Measurements from ENCODE around the gene MGAT5. TPM values are rescaled to one million over a fixed set of nuclear protein-coding genes. Genes with fewer than 3 reads are reported as not detected.

The MGAT5 gene
- total RNA-seq, 1 experiment from 2014 or later: 22.1 TPM

DNA sequence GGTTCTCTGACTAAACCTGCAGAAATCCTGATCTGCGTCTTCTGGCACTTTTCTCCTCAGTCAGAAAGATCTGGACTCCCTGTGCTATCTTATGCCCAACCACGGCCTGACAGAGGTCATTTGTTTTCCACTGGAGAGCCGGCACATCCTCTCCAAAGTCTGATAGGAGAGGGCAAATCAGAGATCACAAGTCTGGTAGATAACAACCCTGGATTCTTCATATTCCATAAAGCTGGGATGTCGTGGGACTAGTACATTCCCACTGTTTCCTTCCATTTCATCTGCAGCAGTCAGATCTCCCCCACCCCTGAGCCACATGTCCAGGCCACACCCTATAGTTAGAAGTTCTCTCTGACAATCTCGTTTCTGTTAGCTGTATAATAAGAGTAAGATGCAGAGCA, 157.0 kb downstream of the MGAT5 start:
- no peak overlapping the region for H3K4me3 Mint-ChIP-seq (ENCODE audit: unreplicated experiment)
- intact Hi-C loops (cut with micrococcal nuclease; ENCODE audit: unreplicated experiment): no loop called here

DNA sequence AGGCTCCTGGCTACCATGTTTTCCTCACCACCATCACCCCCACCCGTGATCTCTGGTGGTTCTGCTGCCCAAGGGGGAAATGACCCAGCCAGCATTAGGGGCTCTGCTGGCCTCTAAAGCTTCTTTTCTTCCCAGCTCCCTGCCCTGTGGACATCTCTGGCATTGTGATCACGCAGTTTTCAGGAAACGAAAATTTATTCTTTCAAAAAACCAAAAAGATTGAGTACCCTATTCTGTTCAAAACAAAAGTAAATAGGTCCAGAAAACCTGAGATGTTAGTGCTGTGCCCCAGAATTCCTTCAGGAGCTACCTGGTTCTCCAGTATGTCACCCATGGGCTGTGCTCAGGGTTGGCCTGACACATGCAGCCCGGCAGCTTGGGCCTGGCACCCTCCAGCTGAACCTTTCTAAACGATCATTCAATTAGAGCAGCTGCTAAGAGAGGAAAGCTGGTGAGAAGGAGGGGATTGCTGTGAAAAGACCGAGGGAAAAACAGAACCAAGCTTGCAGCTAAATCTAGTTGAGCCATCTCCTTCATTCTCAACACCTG, 157.5 kb downstream of the MGAT5 start:
- Mint-ChIP-seq H3K4me3 (ENCODE audit: unreplicated experiment) (no peak overlapping the region), H3K27me3 (ENCODE audit: insufficient read depth, unreplicated experiment) (no peaks in the 10 kb centered on the region), H3K4me1 (ENCODE audit: low read depth, unreplicated experiment) (peaks cover 12% of the 10 kb centered on the region), H3K27ac (ENCODE audit: unreplicated experiment) (no peak overlapping the region), H3K36me3 (ENCODE audit: insufficient read depth, unreplicated experiment) (no peaks in the 10 kb centered on the region), H3K9me3 (ENCODE audit: unreplicated experiment) (no peaks in the 10 kb centered on the region)
- no TSS peak for BruUV-seq (replicated peaks)
- DNase-seq: no peak
- intact Hi-C loops (cut with micrococcal nuclease; ENCODE audit: unreplicated experiment): no loop called here
- Histone ChIP-seq H3K4me3 (ENCODE audit: low read depth, low read length) (no peak overlapping the region), H3K27me3 (replicated peaks; ENCODE audit: control insufficient read depth, insufficient read depth, low read length) (no peaks in the 10 kb centered on the region), H3K9me3 (no peaks in the 10 kb centered on the region), H3K4me1 (peaks cover 7% of the 10 kb centered on the region), H3K36me3 (ENCODE audit: control insufficient read depth, insufficient read depth, low read length) (no peaks in the 10 kb centered on the region)
- ChIA-PET POLR2A (no interaction called here), CTCF (interaction anchor here (0.8 to 3.2 kb wide), 18 partner anchors 9 to 526 kb away, joined by 3 to 34 read pairs (median 6); no protein-coding TSS in a partner anchor)
- TF ChIP-seq, protein P1, sequence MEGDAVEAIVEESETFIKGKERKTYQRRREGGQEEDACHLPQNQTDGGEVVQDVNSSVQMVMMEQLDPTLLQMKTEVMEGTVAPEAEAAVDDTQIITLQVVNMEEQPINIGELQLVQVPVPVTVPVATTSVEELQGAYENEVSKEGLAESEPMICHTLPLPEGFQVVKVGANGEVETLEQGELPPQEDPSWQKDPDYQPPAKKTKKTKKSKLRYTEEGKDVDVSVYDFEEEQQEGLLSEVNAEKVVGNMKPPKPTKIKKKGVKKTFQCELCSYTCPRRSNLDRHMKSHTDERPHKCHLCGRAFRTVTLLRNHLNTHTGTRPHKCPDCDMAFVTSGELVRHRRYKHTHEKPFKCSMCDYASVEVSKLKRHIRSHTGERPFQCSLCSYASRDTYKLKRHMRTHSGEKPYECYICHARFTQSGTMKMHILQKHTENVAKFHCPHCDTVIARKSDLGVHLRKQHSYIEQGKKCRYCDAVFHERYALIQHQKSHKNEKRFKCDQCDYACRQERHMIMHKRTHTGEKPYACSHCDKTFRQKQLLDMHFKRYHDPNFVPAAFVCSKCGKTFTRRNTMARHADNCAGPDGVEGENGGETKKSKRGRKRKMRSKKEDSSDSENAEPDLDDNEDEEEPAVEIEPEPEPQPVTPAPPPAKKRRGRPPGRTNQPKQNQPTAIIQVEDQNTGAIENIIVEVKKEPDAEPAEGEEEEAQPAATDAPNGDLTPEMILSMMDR (IDR thresholded peaks at IDR 0.05; ENCODE audit: insufficient read depth in 1 of 2, low read depth in 1 of 2, low read length in 1 of 2, severe bottlenecking in 1 of 2, unreplicated experiment in 1 of 2): no peak

More for the DNA sequence above, 157.0 kb downstream of the MGAT5 start:
- Histone ChIP-seq H3K4me1 (peaks cover 7% of the 10 kb centered on the region), H3K4me3 (ENCODE audit: low read depth, low read length) (no peak overlapping the region), H3K36me3 (ENCODE audit: control insufficient read depth, insufficient read depth, low read length) (no peaks in the 10 kb centered on the region), H3K27me3 (replicated peaks; ENCODE audit: control insufficient read depth, insufficient read depth, low read length) (no peaks in the 10 kb centered on the region), H3K9me3 (no peaks in the 10 kb centered on the region)
- H3K36me3 Mint-ChIP-seq (ENCODE audit: insufficient read depth, unreplicated experiment): no peaks in the 10 kb centered on the region
- TF ChIP-seq, protein P1 (IDR thresholded peaks at IDR 0.05; ENCODE audit: insufficient read depth in 1 of 2, low read depth in 1 of 2, low read length in 1 of 2, severe bottlenecking in 1 of 2, unreplicated experiment in 1 of 2): no peak
- POLR2A ChIA-PET: no interaction called here
- H3K27me3 Mint-ChIP-seq (ENCODE audit: insufficient read depth, unreplicated experiment): no peaks in the 10 kb centered on the region
- no peaks in the 10 kb centered on the region for H3K9me3 Mint-ChIP-seq (ENCODE audit: unreplicated experiment)
- peaks cover 12% of the 10 kb centered on the region for H3K4me1 Mint-ChIP-seq (ENCODE audit: low read depth, unreplicated experiment)
- no peak for DNase-seq
- BruUV-seq (replicated peaks): no TSS peak
- H3K27ac Mint-ChIP-seq (ENCODE audit: unreplicated experiment): no peak overlapping the region
- CTCF ChIA-PET: interaction anchor here (1.3 to 3.2 kb wide), 7 partner anchors 40 to 526 kb away, joined by 4 to 34 read pairs (median 10); no protein-coding TSS in a partner anchor

DNA sequence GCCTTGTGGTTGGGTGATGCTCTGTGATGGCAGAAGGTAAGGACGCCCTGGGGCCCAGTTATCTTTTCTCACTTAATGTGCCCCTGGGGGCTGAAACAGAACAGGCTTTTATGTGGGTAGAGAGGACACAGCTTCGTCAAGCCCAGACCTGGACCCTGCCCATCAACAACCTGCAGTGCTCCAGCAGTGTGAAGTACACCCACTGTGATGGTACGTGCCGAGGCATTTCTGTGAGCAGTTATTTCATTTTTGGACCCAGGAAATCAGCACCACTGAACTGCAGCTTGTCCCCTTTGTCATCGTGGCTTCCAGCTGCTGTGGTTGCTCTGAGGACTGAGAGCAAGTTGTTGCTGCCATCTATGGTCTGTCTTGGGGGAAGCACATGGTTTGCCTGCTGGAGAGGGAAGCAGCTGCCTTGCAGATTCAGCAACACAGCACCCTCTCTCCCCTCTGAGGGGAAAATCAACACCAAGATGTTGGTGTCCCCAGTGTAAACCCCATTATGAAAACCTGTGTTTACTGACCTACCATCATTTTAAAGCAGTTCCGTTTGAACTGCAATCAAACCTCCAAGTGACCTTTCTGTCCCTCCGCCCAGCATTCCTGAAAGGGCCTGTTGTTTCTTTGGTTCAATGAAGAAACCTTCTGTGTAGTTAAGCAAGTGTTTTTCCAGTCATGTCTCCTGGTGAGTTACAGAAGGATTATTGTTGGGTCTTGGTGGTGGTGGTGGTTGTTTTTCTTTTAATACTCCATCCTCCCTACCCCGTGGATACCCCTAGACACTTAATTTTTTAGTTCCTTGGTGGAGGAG, 158.2 kb downstream of the MGAT5 start:
- H3K27ac Mint-ChIP-seq (ENCODE audit: unreplicated experiment): no peak overlapping the region
- no peaks in the 10 kb centered on the region for H3K27me3 Mint-ChIP-seq (ENCODE audit: insufficient read depth, unreplicated experiment)
- peaks cover 12% of the 10 kb centered on the region for H3K4me1 Mint-ChIP-seq (ENCODE audit: low read depth, unreplicated experiment)
- H3K36me3 ChIP-seq (ENCODE audit: control insufficient read depth, insufficient read depth, low read length): no peaks in the 10 kb centered on the region
- intact Hi-C loops (cut with micrococcal nuclease; ENCODE audit: unreplicated experiment): loop anchor here (1.0 kb wide), 6 partner anchors 20 to 526 kb away; no protein-coding TSS in a partner anchor
- TF ChIP-seq, protein P1 (IDR thresholded peaks at IDR 0.05; ENCODE audit: insufficient read depth in 1 of 2, low read depth in 1 of 2, low read length in 1 of 2, severe bottlenecking in 1 of 2, unreplicated experiment in 1 of 2): peak; percentile 75 to 79
- H3K4me3 ChIP-seq (ENCODE audit: low read depth, low read length): no peak overlapping the region
- POLR2A ChIA-PET: no interaction called here
- no peaks in the 10 kb centered on the region for H3K9me3 Mint-ChIP-seq (ENCODE audit: unreplicated experiment)
- H3K27me3 ChIP-seq (replicated peaks; ENCODE audit: control insufficient read depth, insufficient read depth, low read length): no peaks in the 10 kb centered on the region
- DNase-seq: peak; percentile 76 to 84
- no peak overlapping the region for H3K4me3 Mint-ChIP-seq (ENCODE audit: unreplicated experiment)
- peaks cover 7% of the 10 kb centered on the region for H3K4me1 ChIP-seq
- CTCF ChIA-PET: interaction anchor here (0.8 to 3.2 kb wide), 18 partner anchors 8 to 527 kb away, joined by 3 to 34 read pairs (median 6); no protein-coding TSS in a partner anchor
- no peaks in the 10 kb centered on the region for H3K36me3 Mint-ChIP-seq (ENCODE audit: insufficient read depth, unreplicated experiment)
- no peaks in the 10 kb centered on the region for H3K9me3 ChIP-seq
- BruUV-seq (replicated peaks): no TSS peak

Data from Caco-2 (cell line).